Left renal pelvis (tissue), 4 donors: ENCODE measurements around the gene RSAD1. TPM values are rescaled to one million over a fixed set of nuclear protein-coding genes. Genes with fewer than 3 reads are reported as not detected.
A peak's percentile ranks its signal among the peaks of the same experiment; 100 is the strongest.

Experiments used
- DNase-seq, 4 donors: peaks; one replicate each; pipeline ENCODE4 v3.0.0-alpha.2; 2013; ENCODE audit warnings: low read depth in 4 of 4, low spot score in 3 of 4
- polyA plus RNA-seq, 4 donors: library from polyadenylated mRNA; unstranded; fragments of 120-200 nt; gene quantifications; one replicate each; pipeline ENCODE4 v1.2.1, GENCODE V29; 2013; ENCODE audit not compliant: insufficient read length in 4 of 4

The RSAD1 gene
- polyA plus RNA-seq, 4 donors = 31.2 to 64.1 (median 47.1) TPM

DNA sequence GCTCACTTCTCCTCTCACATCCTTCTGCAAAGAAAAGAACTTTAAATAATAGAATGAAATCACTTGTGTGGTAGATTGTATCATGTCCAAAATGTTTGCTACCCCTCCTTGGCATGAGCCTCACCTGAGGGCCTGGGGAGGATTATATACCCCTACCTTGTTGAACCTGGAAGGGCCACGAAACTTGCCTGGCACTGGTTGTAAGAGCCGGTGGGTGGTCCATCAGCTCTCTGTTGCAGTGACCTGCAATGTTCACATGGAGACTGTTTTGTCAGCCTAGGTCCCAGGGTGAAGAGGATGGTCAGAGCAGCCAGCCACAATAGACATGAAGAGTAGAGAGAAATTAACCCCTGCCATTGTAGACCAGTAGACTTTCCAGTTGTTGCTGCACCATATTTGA lies 10.2 kb downstream of the RSAD1 start:
- DNase-seq = no peak

DNA sequence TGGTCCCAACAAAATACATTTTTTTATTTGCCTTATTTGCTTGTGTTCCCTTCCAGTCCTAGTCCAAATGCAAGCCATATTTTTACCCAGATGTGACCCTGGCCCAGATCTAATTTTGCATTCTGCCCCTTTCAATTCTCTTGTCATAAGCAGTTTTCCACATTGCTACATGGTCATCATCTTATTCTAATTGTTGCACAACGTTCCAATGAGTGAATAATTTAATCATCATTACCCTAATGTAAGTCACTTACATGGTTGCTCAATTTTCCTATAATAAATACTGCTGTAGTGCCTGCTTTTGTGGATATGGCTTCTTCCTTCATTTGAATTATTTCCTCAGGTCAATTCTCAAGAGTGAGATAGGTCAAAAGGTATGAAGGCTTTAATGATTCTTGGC lies 12.8 kb downstream of the RSAD1 start:
- no peak for DNase-seq

DNA sequence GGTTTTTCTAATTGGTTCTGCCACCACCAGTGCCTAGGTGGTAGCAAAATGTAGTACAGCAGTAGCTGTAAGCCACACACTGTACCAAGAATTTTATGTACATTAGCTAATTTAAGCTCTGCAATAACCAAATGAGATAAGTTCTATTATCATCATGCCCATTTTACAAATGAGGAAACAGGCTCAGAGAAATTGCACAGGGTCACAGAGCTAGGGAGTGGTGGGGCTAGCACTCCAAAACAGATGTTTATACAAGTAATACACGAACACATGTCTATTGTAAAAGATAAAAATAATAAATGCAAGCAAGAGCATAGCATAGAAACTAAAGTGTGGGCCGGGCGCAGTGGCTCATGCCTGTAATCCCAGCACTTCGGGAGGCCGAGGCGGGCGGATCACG lies 13.6 kb downstream of the RSAD1 start:
- no peak for DNase-seq

DNA sequence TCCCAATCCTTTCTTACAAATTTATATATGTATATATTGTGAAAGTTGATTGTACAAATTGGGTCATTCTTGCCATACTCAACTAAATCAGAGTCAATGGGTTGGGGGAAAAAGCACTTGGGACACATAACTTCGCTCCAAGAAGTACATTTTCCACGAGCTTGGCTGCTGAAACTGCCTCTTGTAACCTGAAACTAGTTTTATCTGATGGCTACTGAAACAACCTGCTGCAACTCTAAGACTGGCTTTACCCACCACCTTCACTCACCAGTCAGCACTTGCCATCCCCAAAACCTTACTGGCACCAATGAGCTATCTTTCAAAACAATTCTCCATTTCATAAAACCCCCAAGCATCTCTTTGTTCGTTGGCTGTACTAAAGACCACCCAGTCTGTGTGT lies 15.1 kb downstream of the RSAD1 start:
- DNase-seq = no peak

DNA sequence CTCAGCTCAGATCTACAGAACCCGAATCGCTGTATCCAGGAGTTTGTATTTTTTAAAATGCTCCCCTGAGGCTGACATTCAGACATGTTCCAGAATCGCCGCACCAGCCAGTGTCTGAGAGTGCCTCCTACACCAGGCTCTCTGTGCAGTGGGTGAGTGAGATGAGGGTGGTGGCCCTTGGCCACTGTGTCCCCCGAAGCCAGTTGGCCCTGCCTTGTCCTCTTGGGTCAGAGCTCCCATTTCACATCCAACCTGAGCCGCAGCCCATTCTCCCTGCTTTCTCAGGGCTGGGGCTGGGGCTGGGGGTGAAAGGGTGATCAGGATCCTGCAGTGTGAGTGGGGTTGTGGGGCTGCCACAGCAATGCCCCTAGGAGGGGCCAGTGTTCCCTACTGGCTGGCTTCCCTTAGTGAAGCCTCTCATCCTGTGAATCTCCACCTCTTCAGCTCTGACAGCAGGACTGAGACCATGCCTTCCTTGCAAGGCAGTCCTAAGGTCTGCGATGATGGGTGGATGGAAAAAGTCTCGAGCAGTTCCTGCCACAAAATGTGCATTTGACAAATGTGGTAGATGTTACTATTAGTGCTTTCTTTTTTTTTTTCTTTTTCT lies 16.7 kb downstream of the RSAD1 start:
- DNase-seq = no peak

DNA sequence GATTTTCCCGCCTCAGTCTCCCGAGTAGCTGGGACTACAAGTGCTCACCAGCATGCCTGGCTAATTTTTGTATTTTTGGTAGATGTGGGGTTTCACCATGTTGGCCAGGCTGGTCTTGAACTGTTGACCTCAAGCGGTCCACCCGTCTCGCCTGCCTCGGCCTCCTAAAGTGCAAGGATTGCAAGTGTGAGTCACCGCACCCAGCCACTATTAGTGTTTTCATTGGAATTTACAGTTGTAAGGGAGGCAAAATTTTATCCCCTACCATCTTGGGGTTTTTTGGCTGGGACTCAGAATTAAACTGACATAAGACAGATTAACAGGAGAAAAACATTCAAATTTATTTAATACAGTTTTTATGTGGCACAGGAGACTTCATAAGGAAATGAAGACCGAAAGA lies 17.3 kb downstream of the RSAD1 start:
- DNase-seq = no peak

DNA sequence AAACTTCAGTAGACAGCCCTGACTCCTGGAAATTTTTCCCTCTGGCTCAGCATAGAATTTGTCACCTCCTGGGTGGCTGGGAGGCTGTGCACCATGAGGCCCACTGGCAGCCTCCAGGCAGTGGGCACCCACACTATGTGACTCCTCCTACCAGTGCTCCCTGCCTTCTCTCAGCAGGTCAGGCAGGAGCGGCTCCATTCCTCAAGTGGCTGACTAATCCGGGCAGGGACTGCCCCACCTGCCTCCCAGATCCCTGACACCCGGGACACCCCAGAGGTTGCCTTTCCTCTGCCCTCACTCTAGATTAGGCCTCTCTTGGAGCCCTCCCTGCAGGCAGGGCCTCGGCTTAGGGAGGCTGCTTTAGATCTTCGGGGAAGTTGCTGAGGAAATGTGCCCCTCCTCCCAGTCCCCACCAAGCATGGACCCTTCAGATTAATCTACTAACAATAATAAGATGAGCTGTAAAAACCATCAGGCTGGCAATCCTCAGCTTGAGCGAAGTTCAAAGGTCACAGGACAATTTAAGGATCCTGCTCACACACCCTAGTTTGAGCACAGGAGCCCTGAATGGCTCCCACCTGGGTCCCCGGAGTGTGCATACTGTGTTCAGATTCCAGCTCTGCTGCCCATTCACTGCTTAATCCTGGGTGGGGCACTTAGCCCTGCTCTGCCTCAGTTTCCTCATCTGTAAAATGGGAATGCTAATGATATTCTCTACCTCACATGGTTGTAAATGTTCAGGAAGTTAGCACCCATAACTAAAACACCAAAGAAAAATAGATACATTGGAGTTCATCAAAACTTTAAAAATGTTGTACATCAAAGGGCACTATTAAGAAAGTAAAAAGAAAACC lies 19.6 kb downstream of the RSAD1 start:
- no peak for DNase-seq

DNA sequence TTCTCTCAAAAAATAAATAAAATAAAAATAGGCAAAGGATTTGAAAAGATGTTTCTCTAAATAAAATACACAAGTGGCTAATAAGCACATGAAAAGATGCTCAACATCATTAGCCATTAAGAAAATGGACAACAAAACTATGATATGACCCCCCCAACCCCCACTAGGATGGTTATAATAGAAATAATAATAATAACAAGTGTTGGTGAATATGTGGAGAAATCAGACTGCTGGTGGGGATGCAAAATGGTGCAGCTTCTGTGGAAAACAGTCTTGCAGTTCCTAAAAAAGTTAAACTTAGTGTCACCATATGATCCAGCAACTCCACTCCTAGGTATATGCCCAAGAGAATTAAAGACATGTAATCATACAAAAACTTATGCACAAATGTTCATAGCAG lies 20.6 kb downstream of the RSAD1 start:
- no peak for DNase-seq

DNA sequence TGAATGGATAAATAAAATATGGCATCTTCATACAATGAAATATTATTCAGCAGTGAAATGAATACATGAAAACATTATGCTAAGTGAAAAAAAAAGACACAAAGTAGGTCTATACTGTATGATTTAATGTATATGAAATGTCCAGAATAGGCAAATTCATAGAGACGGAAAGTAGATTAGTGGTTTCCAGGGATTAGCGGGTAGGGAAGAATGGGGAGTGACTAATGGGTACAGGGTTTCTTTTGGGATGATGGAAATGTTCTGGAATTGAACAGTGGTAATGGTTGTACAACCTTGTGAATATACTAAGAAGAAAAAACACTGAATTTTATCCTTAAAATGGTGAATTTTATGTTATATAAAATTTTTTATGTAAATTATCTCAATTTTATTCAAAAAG lies 21.1 kb downstream of the RSAD1 start:
- no peak for DNase-seq

DNA sequence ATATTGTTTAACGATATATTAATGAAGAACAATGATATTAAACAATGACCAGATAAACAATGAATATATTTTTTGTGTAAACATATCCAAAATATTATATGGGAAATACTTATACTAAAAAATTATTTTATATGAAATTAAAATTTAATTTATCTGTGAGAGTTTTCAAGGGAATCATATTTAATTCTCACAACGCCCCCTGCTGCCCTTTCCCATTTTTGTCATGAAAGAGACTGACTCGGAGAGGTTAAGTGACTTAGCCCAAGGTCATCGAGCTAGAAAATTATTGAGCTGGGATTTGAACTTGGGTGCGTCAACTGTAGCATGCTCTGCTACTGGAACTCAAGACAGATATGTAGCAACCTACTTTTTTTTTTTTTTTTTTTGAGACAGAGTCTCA lies 22.4 kb downstream of the RSAD1 start:
- DNase-seq = no peak

DNA sequence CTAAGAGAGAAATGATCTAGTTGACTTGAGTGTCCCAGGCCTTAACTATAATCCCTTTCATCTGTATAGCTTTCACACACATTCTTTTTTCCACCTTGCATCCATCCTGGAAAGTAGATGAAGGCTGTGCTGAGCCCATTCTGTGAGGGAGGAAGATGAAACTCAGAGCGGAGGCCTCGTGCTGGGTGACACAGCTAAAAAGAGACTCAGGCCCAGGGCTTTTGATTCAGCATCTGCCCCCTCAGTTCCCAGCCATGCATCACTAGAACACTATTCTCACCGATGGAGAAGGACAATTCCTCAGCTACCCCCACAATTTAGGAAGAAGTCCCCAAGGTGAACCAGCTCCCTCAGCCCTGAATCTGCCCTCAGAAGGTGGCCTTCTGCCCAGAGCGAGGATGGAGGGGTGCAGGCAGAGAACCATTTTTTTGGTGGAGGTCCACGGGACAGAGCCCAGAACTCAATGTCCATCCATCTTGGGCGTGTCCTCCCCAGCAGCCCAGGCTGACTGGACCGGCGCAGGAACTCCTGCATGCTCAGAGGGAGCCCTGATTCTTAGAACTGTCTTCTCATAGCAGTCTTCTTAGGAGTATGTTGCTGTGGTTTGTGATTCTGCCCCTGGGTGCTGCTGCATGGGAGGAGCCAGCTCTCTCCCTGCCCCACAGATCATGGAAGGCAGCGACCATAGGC lies 23.8 kb downstream of the RSAD1 start:
- no peak for DNase-seq

DNA sequence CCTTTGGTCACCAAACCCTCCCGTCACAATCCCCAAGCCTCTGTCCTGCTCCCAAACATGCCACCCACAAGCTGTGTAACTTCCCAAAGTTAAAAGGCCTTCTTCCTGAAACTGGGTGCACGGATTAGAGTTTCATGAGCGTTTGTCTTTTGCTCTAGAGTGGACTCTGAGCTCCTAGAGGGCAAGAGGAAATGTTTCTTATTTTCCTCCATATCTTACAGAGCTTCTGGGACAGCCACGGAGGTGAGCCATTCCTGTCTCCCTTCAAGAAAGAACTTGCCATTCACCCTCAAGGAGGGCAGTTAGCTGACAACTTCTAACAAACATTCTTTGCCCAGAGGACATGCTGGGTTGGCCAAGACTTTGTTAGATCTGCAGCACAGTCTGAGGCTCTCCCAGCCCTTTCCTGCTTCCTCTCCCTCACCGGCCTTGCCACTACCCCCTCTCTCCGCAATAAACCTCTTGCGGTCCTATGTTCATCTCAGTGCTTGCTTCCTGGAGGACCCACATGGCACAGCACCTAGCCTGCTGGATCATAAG lies 27.0 kb downstream of the RSAD1 start:
- no peak for DNase-seq

DNA sequence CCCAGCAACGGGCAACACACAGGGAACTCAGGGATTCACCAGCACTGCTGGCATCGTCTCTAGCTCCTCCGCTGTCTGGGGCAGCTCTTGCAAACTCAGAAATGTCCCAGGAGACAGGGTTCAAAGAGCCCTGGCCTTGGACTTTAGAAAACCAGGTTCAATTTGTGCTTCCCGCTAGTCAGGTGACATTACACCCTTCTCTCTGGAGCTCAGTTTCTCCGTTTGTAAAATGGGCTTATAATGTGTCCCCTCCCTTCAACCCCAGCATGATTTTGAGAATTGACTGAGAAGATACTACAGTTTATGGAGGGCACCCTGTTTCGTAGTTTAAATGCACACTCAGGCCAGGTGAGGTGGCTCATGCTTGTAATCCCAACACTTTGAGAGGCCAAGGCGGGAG lies 27.6 kb downstream of the RSAD1 start:
- DNase-seq = no peak

DNA sequence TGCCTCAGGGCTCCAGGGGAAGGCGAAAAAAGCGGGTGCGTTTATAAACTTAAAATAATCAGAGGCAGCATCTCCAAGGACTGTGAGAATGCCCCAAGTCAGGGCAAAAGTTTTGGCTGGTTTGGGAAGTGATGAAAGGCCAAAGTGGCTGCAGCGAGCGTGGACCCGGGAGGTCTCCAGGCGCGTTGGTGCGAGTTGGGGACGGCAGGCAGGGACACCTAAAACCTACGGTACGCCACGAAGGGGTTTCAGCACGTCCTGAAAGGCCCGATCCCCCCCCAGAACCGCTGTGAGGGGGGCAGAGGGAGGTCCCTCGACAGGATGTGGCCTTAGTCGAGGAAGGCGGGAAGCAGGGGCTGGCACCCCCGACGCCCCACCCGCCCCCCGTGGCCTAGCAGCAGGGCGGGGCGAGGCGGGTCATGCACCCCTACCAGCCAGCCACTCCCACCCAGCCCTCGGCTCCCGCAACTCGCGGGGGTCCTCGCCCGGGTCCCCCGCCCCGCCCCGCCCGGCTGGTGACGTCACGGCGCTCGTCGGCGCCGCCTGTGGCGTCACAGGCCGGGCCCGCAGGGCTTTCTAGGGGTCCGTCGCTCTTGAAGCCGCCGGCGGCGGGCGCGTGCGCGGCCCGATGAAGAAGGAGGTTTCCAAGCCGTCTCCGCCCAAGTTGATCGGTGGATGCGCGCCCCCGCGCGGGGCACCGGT lies 29.4 kb downstream of the RSAD1 start, which contains the start of gene MYCBPAP:
Gene MYCBPAP (plus strand): TSS at position 569 of the 702 bp plus-strand sequence. CDS start 236 bp downstream, outside the sequence.
- DNase-seq = peak in 1 of 4 donors; percentile 68

DNA sequence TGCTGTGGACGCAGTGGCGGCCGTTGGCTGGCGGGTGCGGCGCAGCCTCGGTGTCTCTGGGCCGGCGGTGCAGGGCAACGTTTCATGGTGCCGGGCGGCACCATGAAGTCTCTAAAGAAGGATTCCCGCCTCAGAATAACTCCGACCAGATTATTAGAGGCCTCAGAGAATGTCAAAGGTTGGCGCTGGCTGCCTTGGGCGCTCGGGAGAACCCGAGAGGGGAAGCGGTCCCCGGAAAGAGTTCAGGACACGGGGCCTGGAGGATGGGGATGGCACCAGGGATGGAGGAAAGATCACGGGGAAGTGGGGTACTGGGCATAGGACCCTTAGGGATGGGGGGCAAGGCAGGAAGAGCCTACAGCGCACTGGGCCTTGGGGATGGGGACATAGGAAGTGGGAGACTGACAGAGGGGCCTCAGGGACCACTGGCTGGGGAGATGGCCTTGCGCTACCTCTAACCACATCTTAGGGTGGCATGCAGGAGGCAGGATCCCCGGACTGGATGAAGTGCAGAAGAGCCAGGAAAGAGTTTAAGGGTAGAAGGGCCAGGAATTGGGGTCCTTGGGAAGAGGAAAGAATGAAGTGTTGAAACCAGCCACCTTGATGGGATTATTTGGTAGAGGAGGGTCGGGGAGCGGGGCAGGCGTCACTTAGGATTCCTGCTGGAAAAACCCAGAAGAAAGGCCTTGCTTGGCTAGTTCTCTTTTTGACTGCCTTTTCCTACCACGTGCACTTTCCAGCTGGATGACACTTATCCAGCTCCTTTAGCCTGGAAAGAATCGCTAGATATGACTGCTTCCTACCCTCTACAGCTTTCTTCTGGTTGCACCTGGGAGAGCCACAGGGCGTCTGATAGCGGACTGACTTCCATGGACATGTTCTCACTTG lies 30.2 kb downstream of the RSAD1 start:
- no peak for DNase-seq

DNA sequence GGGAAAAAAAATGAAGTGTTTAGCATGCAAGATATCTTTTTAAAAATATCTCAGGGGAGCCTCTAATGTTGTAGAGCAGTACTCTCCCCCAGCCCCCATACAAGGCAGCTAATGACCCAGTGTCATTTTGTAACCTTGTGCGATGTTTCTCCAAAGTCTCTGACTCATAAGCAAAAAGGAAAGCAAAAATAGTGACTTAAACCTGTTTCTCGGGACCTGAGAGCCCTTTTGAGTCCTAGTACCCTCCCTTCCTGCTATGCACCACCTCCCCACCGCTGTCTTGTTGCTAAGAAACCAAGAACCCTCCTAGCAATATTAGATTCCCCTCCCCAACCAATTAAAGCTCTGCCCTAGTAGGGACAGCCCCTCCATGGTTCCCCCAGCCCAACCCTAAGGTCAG lies 32.4 kb downstream of the RSAD1 start:
- no peak for DNase-seq

DNA sequence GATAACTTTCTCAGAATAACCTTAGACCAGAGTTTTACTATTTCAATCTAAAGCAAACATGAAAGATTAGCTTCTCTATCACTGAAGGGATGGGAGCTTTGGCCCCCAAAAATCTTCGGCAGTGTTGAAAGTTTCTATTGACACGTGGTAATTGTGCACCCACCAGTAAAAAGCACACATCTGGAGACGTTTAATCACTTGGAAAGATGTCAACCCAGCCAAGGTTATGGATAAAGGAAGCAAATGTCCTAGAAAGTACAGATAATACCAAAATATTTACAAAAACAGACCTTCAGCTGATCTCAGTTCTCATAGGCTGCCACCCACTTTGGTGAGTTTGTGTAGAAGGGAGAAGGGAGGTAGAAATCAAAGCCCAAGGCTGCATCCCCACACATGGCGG lies 34.8 kb downstream of the RSAD1 start:
- DNase-seq = no peak

DNA sequence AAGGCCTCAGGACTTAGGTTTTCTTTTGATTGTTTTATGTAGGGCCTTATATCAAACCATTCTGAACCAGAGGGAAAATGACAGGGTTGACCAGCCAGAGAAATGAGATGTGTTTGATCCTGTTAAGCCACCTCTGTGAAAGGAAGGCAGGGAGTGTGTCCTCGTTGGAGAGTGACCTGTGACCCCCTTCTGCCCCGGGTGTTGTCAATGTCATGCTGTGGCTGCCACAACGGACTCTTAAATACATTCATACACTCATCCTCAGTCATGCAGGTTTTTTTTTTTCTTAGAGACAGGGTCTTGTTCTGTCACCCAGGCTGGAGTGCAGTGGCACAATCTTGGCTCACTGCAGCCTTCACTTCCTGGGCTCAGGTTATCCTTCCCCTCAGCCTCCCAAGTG lies 35.7 kb downstream of the RSAD1 start:
- no peak for DNase-seq

DNA sequence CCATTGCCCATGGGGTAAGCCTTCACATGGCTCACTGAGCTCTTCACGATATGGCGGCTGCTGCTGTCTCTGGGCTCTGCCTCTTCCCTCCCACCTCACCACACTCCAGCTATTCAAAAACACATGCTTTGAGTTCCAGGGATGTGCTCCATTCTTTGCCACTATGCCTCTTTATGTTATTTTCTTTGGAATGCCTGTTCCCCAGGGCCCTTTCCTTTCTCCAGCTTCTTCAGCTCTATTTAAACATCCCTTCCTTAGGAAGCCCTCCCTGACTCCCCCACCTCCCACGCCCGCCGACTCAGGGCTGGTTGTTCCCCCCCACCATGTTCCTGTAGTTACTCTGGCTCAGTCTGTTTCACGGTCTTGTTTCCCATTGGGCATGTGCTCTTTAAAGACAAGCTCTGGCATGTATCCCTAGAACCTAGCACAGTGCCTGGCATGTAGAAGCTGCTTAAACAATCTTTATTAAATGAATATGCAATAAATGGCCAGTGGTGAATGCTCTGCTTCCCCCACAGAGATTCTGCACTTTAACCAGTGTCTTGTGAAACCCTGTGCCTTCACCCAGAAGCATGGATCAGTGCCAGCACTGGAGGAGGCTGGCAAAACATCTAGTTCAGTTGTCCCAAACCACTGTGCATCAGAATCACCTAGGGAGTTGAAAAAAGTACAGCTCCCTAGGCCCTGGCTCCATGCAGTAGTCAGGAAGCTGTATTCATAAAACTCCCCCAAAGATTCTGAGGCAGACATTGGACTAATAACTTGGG lies 36.5 kb downstream of the RSAD1 start:
- DNase-seq = no peak
